GM18870 (cell line): Measurements from ENCODE around the gene KCNQ2.

ENCODE experiments used
- ATAC-seq: cut with Tn5 transposase; IDR thresholded peaks from one replicate; pipeline ENCODE4 v1.9.1; 2021; ENCODE audit warnings: moderate library complexity; ENCODE audit not compliant: unreplicated experiment

KCNQ2 gene

GRCh38 chr20:63501818-63502670 lies 29.6 kb upstream of the KCNQ2 start:
- ATAC-seq: no peak

- ATAC-seq: no peak
Observed at GRCh38 chr20:63500902-63501817, 28.7 kb upstream of the KCNQ2 start.

- no peak for ATAC-seq
Observed at GRCh38 chr20:63500151-63500901, 27.9 kb upstream of the KCNQ2 start.

- ATAC-seq: no peak
Observed at GRCh38 chr20:63499338-63499969, 27.0 kb upstream of the KCNQ2 start.

GRCh38 chr20:63498960-63499337 lies 26.5 kb upstream of the KCNQ2 start, which contains the start of gene EEF1A2:
TSS of gene EEF1A2 (minus strand) at chr20:63499083. CDS start at chr20:63497763, 1,320 bp downstream.
- no peak for ATAC-seq

- ATAC-seq: no peak
Observed at GRCh38 chr20:63497946-63498935, 25.8 kb upstream of the KCNQ2 start.

- ATAC-seq: no peak
Observed at GRCh38 chr20:63497138-63497945, 24.9 kb upstream of the KCNQ2 start.

- ATAC-seq: no peak
Observed at GRCh38 chr20:63496596-63497120, 24.2 kb upstream of the KCNQ2 start.

- ATAC-seq: no peak
Observed at GRCh38 chr20:63495741-63496595, 23.5 kb upstream of the KCNQ2 start.

GRCh38 chr20:63495167-63495720 lies 22.8 kb upstream of the KCNQ2 start:
- no peak for ATAC-seq

GRCh38 chr20:63494420-63495166 lies 22.1 kb upstream of the KCNQ2 start:
- ATAC-seq: no peak

GRCh38 chr20:63494084-63494419 lies 21.6 kb upstream of the KCNQ2 start:
- ATAC-seq: no peak

GRCh38 chr20:63493563-63494020 lies 21.1 kb upstream of the KCNQ2 start:
- ATAC-seq: no peak

- no peak for ATAC-seq
Observed at GRCh38 chr20:63492982-63493381, 20.5 kb upstream of the KCNQ2 start.

- ATAC-seq: no peak
Observed at GRCh38 chr20:63492518-63492917, 20.1 kb upstream of the KCNQ2 start.

- no peak for ATAC-seq
Observed at GRCh38 chr20:63491635-63492230, 19.3 kb upstream of the KCNQ2 start.
